ENCODE measurements around the gene SLC39A11. TPM values are rescaled to one million over a fixed set of nuclear protein-coding genes. Genes with fewer than 3 reads are reported as not detected.

Gene SLC39A11
- total and polyA plus RNA-seq, 2 of the 13 experiments (the other 11 are each of a cell fraction or from before 2014, with no cell fraction given) = 17.2 to 31.5 TPM

- no peak for TF ChIP-seq SATB2 (CRISPR knock-in tag; IDR thresholded peaks at IDR 0.05)
- peak; percentile 63; the same call in 1 of the 2 replicates for TF ChIP-seq BHLHE40 (IDR thresholded peaks at IDR 0.05; ENCODE audit: low read length)
- TF ChIP-seq ZFYVE20 (CRISPR knock-in tag; IDR thresholded peaks at IDR 0.05; ENCODE audit: borderline replicate concordance, low read depth) = no peak
- peak; percentile 22; the same call in 1 of the 2 replicates for TF ChIP-seq HCFC1 (IDR thresholded peaks at IDR 0.05; ENCODE audit: low read depth, low read length)
- TF ChIP-seq PRDM10 (CRISPR knock-in tag; IDR thresholded peaks at IDR 0.05; ENCODE audit: low read depth) = no peak
- TF ChIP-seq ZBTB7B (CRISPR knock-in tag; IDR thresholded peaks at IDR 0.05) = peak; percentile 99
- no peak for TF ChIP-seq CBFB (CRISPR knock-in tag; IDR thresholded peaks at IDR 0.05)
- no peak for TF ChIP-seq SNAPC4 (CRISPR knock-in tag; IDR thresholded peaks at IDR 0.05)
- TF ChIP-seq PCBP1 (IDR thresholded peaks at IDR 0.05; ENCODE audit: borderline replicate concordance, low read depth, low read length) = no peak
- no peak for TF ChIP-seq ZNF784 (CRISPR knock-in tag; IDR thresholded peaks at IDR 0.05; ENCODE audit: borderline replicate concordance)
- TF ChIP-seq ZSCAN30 (CRISPR knock-in tag; IDR thresholded peaks at IDR 0.05) = no peak
- TF ChIP-seq ZKSCAN8 (CRISPR knock-in tag; IDR thresholded peaks at IDR 0.05; ENCODE audit: borderline replicate concordance) = peak; percentile 49; the same call in 1 of the 2 replicates
- TF ChIP-seq THAP8 (CRISPR knock-in tag; IDR thresholded peaks at IDR 0.05; ENCODE audit: borderline replicate concordance) = no peak
- TF ChIP-seq HOXD1 (CRISPR knock-in tag; IDR thresholded peaks at IDR 0.05) = no peak; the same call in 1 of the 2 replicates
- no peak for TF ChIP-seq ZSCAN21 (CRISPR knock-in tag; IDR thresholded peaks at IDR 0.05; ENCODE audit: borderline replicate concordance)
- TF ChIP-seq MXI1 (IDR thresholded peaks at IDR 0.05; ENCODE audit: borderline replicate concordance, low read depth, low read length) = peak; percentile 58; the same call in 1 of the 3 replicates
- peak; percentile 48; the same call in 1 of the 2 replicates for TF ChIP-seq TFAP4 (IDR thresholded peaks at IDR 0.05; ENCODE audit: borderline replicate concordance, low read depth)
These were observed 23.9 kb downstream of the SLC39A11 start (continued) for GRCh38 chr17:73068322-73069153.

Measured in HepG2 (cell line).